Endothelial cell of umbilical vein (primary cell): Measurements from ENCODE around the gene SDK2. TPM values are rescaled to one million over a fixed set of nuclear protein-coding genes. Genes with fewer than 3 reads are reported as not detected.

ENCODE experiments used
- BruUV-seq: library from RNA; stranded (reverse); fragments of 400-500 nt; replicated peaks from 2 replicates; lab custom pipeline; 2021; lab: Mats Ljungman, UMichigan
- CTCF ChIA-PET: fragments of 300-600, 350-600 bp; sonication (Branson Sonifier 250); formaldehyde crosslinking; loops from one replicate; lab custom pipeline; 2021; ENCODE audit warnings: antibody characterized with exemption, inconsistent platforms; lab: Charles Lee
- POLR2A ChIA-PET: fragments of 300-600, 350-600 bp; sonication (Branson Sonifier 250); formaldehyde crosslinking; loops from one replicate; lab custom pipeline; 2021; ENCODE audit warnings: antibody characterized with exemption, inconsistent platforms; lab: Charles Lee
- DNase-seq: peaks from one replicate; pipeline ENCODE4 v3.0.0-alpha.2; 2011; ENCODE audit warnings: low read depth, low spot score
- FAIRE-seq: peaks from 2 replicates; lab custom pipeline; 2011; peaks lifted over from hg19 to GRCh38; lab: Jason Lieb, UNC
- H2AFZ ChIP-seq: 2 replicates; pipeline ENCODE4 v1.6.0; 2012; ENCODE audit warnings: low read depth, low read length, control low read depth, inconsistent platforms
- H3K27ac ChIP-seq: 2 replicates; pipeline ENCODE4 v1.5.1; 2011; ENCODE audit warnings: low read depth, mild to moderate bottlenecking, control low read depth, low read length, moderate library complexity; ENCODE audit not compliant: insufficient read depth
- H3K27me3 ChIP-seq, 2 experiments: 2 replicates each; pipeline versions ENCODE4 v1.6.0 to v1.6.1; 2011; ENCODE audit warnings: low read length in 2 of 2, mixed read lengths in 1 of 2; ENCODE audit not compliant: control insufficient read depth in 2 of 2, insufficient read depth in 2 of 2
- H3K36me3 ChIP-seq, 2 experiments: 2 replicates in 1 of 2; 3 replicates in 1 of 2; pipeline ENCODE4 v1.5.1; 2011; ENCODE audit warnings: low read length in 2 of 2, mild to moderate bottlenecking in 1 of 2, moderate library complexity in 1 of 2; ENCODE audit not compliant: control insufficient read depth in 2 of 2, insufficient read depth in 2 of 2; ENCODE audit errors: extremely low read depth in 1 of 2
- H3K4me1 ChIP-seq: 3 replicates; pipeline ENCODE4 v1.5.1; 2011; ENCODE audit warnings: mild to moderate bottlenecking, low read length; ENCODE audit not compliant: control insufficient read depth, insufficient read depth; ENCODE audit errors: extremely low read depth
- H3K4me2 ChIP-seq: 2 replicates; pipeline ENCODE4 v1.6.1; 2011; ENCODE audit warnings: low read length, control low read depth, mixed read lengths; ENCODE audit not compliant: insufficient read depth
- H3K4me3 ChIP-seq, 3 experiments: fragments of 200-600 bp in 1 of 3; sonication (generic), shearing (Covaris generic) in 1 of 3; replicated peaks in 1 of 3; 2 replicates each; pipeline ENCODE4 v1.5.1; 2011 to 2016; ENCODE audit warnings: control low read depth in 3 of 3, low read length in 3 of 3, mild to moderate bottlenecking in 2 of 3, inconsistent platforms in 1 of 3, low read depth in 1 of 3, moderate library complexity in 1 of 3; ENCODE audit not compliant: insufficient read depth in 1 of 3
- H3K79me2 ChIP-seq: 2 replicates; pipeline ENCODE4 v1.6.0; 2012; ENCODE audit warnings: low read length, inconsistent platforms; ENCODE audit not compliant: control insufficient read depth, insufficient read depth
- H3K9ac ChIP-seq: replicated peaks from 2 replicates; pipeline ENCODE3; 2011; ENCODE audit warnings: low read length, control low read depth; ENCODE audit not compliant: insufficient read depth; ENCODE audit errors: extremely low read depth
- H3K9me1 ChIP-seq: replicated peaks from 3 replicates; pipeline ENCODE4 v1.6.0; 2011; ENCODE audit warnings: mild to moderate bottlenecking, low read length; ENCODE audit not compliant: control insufficient read depth, insufficient read depth; ENCODE audit errors: extremely low read depth
- H3K9me3 ChIP-seq: replicated peaks from 2 replicates; pipeline ENCODE4 v1.5.1; 2012; ENCODE audit warnings: low read length, inconsistent platforms; ENCODE audit not compliant: control insufficient read depth, insufficient read depth
- H4K20me1 ChIP-seq: replicated peaks from 2 replicates; pipeline ENCODE3; 2011; ENCODE audit warnings: mild to moderate bottlenecking, low read length; ENCODE audit not compliant: control insufficient read depth, insufficient read depth; ENCODE audit errors: extremely low read depth
- CTCF ChIP-seq, 2 donors: IDR thresholded peaks; 1 replicate in 1 of 2; 2 replicates in 1 of 2; pipeline ENCODE4 v1.5.1; 2011; ENCODE audit warnings: low read length in 2 of 2, mild to moderate bottlenecking in 2 of 2, moderate library complexity in 2 of 2, control low read depth in 1 of 2, inconsistent platforms in 1 of 2, low read depth in 1 of 2; ENCODE audit not compliant: insufficient read depth in 1 of 2; ENCODE audit errors: extremely low read depth in 1 of 2
- EZH2 ChIP-seq: IDR thresholded peaks from 2 replicates; pipeline ENCODE4 v1.6.1; 2012; ENCODE audit warnings: borderline replicate concordance, low read depth, mild to moderate bottlenecking, moderate library complexity, low read length, inconsistent platforms; ENCODE audit not compliant: severe bottlenecking
- FOS ChIP-seq: IDR thresholded peaks from 2 replicates; pipeline ENCODE4 v1.6.1; 2011; ENCODE audit warnings: mild to moderate bottlenecking, low read length, moderate library complexity, borderline replicate concordance; ENCODE audit not compliant: insufficient read depth
- GATA2 ChIP-seq: IDR thresholded peaks from 2 replicates; pipeline ENCODE4 v1.7.0; 2011; ENCODE audit warnings: low read depth, mild to moderate bottlenecking, moderate library complexity, mixed read lengths, low read length; ENCODE audit not compliant: insufficient read length, insufficient read depth
- JUN ChIP-seq: IDR thresholded peaks from 2 replicates; pipeline ENCODE4 v1.6.1; 2011; ENCODE audit warnings: borderline replicate concordance, low read depth; ENCODE audit not compliant: insufficient read length, insufficient read depth
- MAX ChIP-seq: IDR thresholded peaks from 2 replicates; pipeline ENCODE4 v1.6.1; 2011; ENCODE audit not compliant: insufficient read depth, insufficient read length
- MYC ChIP-seq: IDR thresholded peaks from one replicate; pipeline ENCODE4 v1.6.1; 2011; ENCODE audit warnings: mild to moderate bottlenecking, low read depth, low read length
- POLR2A ChIP-seq: IDR thresholded peaks from 2 replicates; pipeline ENCODE4 v1.6.1; 2012; ENCODE audit warnings: low read depth, mild to moderate bottlenecking, control low read depth, low read length
- POLR2AphosphoS5 ChIP-seq: IDR thresholded peaks from 2 replicates; pipeline ENCODE4 v1.6.1; 2012; ENCODE audit warnings: low read depth, mild to moderate bottlenecking, control low read depth, low read length, moderate library complexity; ENCODE audit not compliant: insufficient read depth
- dilution Hi-C: fragments of 300-500 bp; cut with MboI; formaldehyde crosslinking; loops from one replicate; pipeline ENCODE4 v1.15.0; 2019; ENCODE audit warnings: low sequenced_read_pairs; ENCODE audit not compliant: extremely low pct_ligation_motif_present
- intact Hi-C: fragments of 100-400 bp; cut with micrococcal nuclease; formaldehyde crosslinking; loops from one replicate; pipeline ENCODE4 v1.10.0; 2022
- polyA plus RNA-seq, 4 experiments: library from polyadenylated mRNA; depleted of rRNA in 3 of 4; stranded (reverse) in 3 of 4; unstranded in 1 of 4; fragments of >200 nt; gene quantifications; 2 replicates each; pipeline versions ENCODE4 v1.2.1 to v1.2.3, GENCODE V29; 2011 to 2012; ENCODE audit warnings: missing spikeins in 1 of 4
- total RNA-seq: library from RNA; stranded (reverse); gene quantifications from 2 replicates; pipeline ENCODE4 v1.2.3, GENCODE V29; 2021

Gene SDK2
- total and polyA plus RNA-seq, 2 donors (not counting 3 experiments of a cell fraction or from before 2014, with no cell fraction given) = not detected

GRCh38 chr17:73476890-73477350, 167.3 kb downstream of the SDK2 start:
- Histone ChIP-seq H3K9me1 (no peaks in the 10 kb centered on the region), H3K27ac (no peak overlapping the region), H2AFZ (no peak overlapping the region), H3K79me2 (no peaks in the 10 kb centered on the region), H3K4me2 (no peak overlapping the region), H3K9ac (no peak overlapping the region), H3K9me3 (no peaks in the 10 kb centered on the region), H4K20me1 (no peaks in the 10 kb centered on the region), H3K36me3 (no peaks in the 10 kb centered on the region), H3K4me1 (no peaks in the 10 kb centered on the region), H3K4me3 (no peak overlapping the region), H3K27me3 (no peaks in the 10 kb centered on the region)
- intact Hi-C loops = no loop called here
- ChIA-PET POLR2A (no interaction called here), CTCF (no interaction called here)
- BruUV-seq = no TSS peak
- no peak for TF ChIP-seq MYC
- TF ChIP-seq FOS = no peak
- no peak for TF ChIP-seq POLR2A
- no peak for TF ChIP-seq GATA2
- no peak for TF ChIP-seq EZH2
- no peak for TF ChIP-seq POLR2AphosphoS5
- no peak for TF ChIP-seq MAX
- TF ChIP-seq CTCF (IDR thresholded peaks at IDR 0.05; ENCODE audit: extremely low read depth in 1 of 2, insufficient read depth in 1 of 2, low read depth in 1 of 2, low read length in 2 of 2) = no peak
- no peak for TF ChIP-seq JUN
- DNase-seq (no peak), FAIRE-seq (no peak)
- dilution Hi-C loops = no loop called here
